OCI-LY1 (cell line): ENCODE data around the gene INPP4A.

Experiments
- CTCF ChIP-seq: fragments of 200-600 bp; sonication (generic), shearing (Covaris generic); IDR thresholded peaks from 2 replicates; pipeline ENCODE4 v1.5.1; 2017; ENCODE audit warnings: mild to moderate bottlenecking, antibody characterized with exemption, low read length, moderate library complexity, mixed read lengths
- EZH2 ChIP-seq: fragments of 200-600 bp; sonication (generic), shearing (Covaris generic); IDR thresholded peaks from 2 replicates; pipeline ENCODE4 v1.8.0; 2017; ENCODE audit warnings: borderline replicate concordance, mixed run types, mild to moderate bottlenecking, antibody characterized with exemption, low read length, moderate library complexity, mixed read lengths

GRCh38 chr2:98521266-98521665 lies 76.6 kb downstream of the INPP4A start:
- TF ChIP-seq EZH2 (no peak), CTCF (no peak)
